Small intestine (tissue), 7 donors: ENCODE results near the gene DGKH. TPM values are rescaled to one million over a fixed set of nuclear protein-coding genes. Genes with fewer than 3 reads are reported as not detected.

ENCODE experiments used
- DNase-seq, 2 donors: peaks; one replicate each; pipeline versions ENCODE4 v3.0.0 to v3.0.0-alpha.2; 2013
- FAIRE-seq: peaks from 2 replicates; lab custom pipeline; 2012; peaks lifted over from hg19 to GRCh38; lab: Jason Lieb, UNC
- H3K27ac ChIP-seq, 3 donors: one replicate each; pipeline ENCODE4 v1.5.1; 2013; ENCODE audit warnings: low read length in 2 of 3, mild to moderate bottlenecking in 2 of 3, control low read depth in 1 of 3, inconsistent platforms in 1 of 3, low read depth in 1 of 3, moderate library complexity in 1 of 3
- H3K27me3 ChIP-seq, 3 donors: one replicate each; pipeline ENCODE4 v1.6.1; 2013; ENCODE audit warnings: low read length in 3 of 3, inconsistent platforms in 1 of 3; ENCODE audit not compliant: control insufficient read depth in 3 of 3, insufficient read depth in 3 of 3
- H3K36me3 ChIP-seq, 3 donors: one replicate each; pipeline ENCODE4 v1.6.1; 2013; ENCODE audit warnings: low read length in 3 of 3, inconsistent platforms in 1 of 3, low read depth in 1 of 3, mild to moderate bottlenecking in 1 of 3, moderate library complexity in 1 of 3; ENCODE audit not compliant: control insufficient read depth in 3 of 3, insufficient read depth in 2 of 3
- H3K4me1 ChIP-seq, 3 donors: one replicate each; pipeline ENCODE4 v1.6.1; 2013; ENCODE audit warnings: low read length in 2 of 3, inconsistent platforms in 1 of 3, low read depth in 1 of 3, mild to moderate bottlenecking in 1 of 3, moderate library complexity in 1 of 3; ENCODE audit not compliant: control insufficient read depth in 3 of 3, insufficient read depth in 2 of 3
- H3K4me3 ChIP-seq, 3 donors: one replicate each; pipeline ENCODE4 v1.5.1; 2013; ENCODE audit warnings: low read length in 3 of 3, control low read depth in 1 of 3, inconsistent platforms in 1 of 3, low read depth in 1 of 3, mild to moderate bottlenecking in 1 of 3, moderate library complexity in 1 of 3
- H3K9me3 ChIP-seq, 2 donors: one replicate each; pipeline ENCODE4 v1.6.1; 2013; ENCODE audit warnings: low read depth in 1 of 2, low read length in 1 of 2; ENCODE audit not compliant: control insufficient read depth in 2 of 2, insufficient read depth in 1 of 2
- WGBS, 3 donors: extraction: QIAGEN DNeasy Blood & Tissue Kit; methylation state at CpG; one replicate each; pipeline ENCODE4 v1.1.7; 2013; 5-methylcytosine and 5-hydroxymethylcytosine counted together
- polyA plus RNA-seq, 4 donors: library from polyadenylated mRNA; stranded (reverse) in 3 of 4; unstranded in 1 of 4; fragments of 200-250 nt in 3 of 4; fragments of 120-200 nt in 1 of 4; gene quantifications; one replicate each; pipeline versions ENCODE4 v1.2.1 to v1.2.3, GENCODE V29; 2013
- donor health status: healthy with polysubstance abuse.
- donor health status: control.
- donor health status: control.
- donor health status: Bipolar disorder and iron deficiency.
- donor health status: healthy.

The DGKH gene
- polyA plus RNA-seq, 4 donors: 0.45 to 4.5 (median 2.0) TPM

DNA sequence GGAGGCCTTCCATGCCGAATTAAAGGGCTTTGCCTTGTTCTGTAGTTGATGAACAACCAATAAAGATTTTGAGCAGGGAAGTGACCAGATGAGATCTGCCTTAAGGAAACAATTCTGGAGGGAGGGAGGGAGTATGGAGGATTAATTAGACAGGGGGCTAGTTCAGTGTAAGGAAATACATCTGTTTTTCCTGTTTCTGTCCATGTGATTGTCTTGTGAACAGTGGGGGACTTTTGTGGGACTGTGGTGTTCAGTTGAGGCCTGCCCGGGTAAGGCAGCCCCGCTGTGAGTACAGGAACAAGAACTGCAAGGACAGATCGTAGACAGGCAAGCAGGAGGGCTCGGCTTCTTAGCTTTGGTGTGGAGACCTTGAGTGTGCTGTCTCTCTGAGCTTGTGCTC lies 59.0 kb downstream of the DGKH start:
- DNase-seq (no peak), FAIRE-seq (no peak)
- Histone ChIP-seq H3K27ac (no peak overlapping the region), H3K27me3 (no peaks in the 10 kb centered on the region), H3K4me3 (no peak overlapping the region), H3K36me3 (peaks cover 0 to 3% (median 0%) of the 10 kb centered on the region in 3 donors), H3K4me1 (no peaks in the 10 kb centered on the region), H3K9me3 (peaks cover 0 to 3% of the 10 kb centered on the region in 2 donors)
- WGBS, 3 donors: 89 to 91% (median 90%) methylated on average over 5 of the region's 5 CpGs

DNA sequence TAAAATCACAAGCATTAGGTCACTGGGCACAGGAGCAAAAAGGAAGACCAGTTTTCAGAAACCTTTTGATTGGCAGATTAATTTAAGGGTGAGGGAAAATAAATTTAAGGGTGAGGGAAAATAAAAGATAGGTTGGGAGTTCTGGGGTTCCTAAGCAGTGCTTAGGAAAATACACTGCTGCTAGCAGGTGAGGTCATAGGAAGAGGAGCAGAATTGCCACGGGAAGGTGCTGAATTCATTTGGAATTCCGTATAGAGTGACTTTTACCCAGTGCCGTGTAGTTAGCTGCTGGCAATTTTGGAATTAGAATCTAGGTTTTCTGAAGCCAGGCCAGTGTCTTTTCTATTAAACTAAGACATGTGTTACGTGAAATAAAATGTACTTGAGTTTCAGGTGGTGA lies 59.8 kb downstream of the DGKH start:
- FAIRE-seq (no peak), DNase-seq (no peak)
- Histone ChIP-seq H3K27ac (no peak overlapping the region), H3K27me3 (no peaks in the 10 kb centered on the region), H3K36me3 (peaks cover 0 to 3% (median 0%) of the 10 kb centered on the region in 3 donors), H3K9me3 (peaks cover 0 to 3% of the 10 kb centered on the region in 2 donors), H3K4me1 (no peaks in the 10 kb centered on the region), H3K4me3 (no peak overlapping the region)
- WGBS, 3 donors: 90 to 95% (median 93%) methylated on average over 4 of the region's 4 CpGs

DNA sequence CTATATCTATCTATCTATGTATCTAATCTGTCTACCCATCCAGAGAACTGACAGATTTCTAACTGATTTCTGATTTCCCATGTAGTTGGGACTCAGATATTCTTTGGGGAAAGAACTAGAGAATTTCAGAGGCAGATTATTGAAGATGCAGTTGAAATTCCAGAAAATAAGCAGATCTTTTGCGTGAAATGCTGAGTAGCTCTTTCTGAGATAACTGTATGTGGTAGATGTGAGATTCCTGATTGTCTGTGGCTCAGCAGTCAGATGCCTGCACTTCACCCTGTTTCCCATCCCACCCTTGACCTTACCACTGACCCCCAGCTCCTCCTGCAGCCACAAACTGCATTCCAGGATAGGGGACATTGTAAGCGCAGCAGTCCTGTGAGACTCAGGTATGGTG lies 61.5 kb downstream of the DGKH start:
- WGBS, 3 donors: 96 to 100% (median 98%) methylated on average over 2 of the region's 2 CpGs
- FAIRE-seq: no peak

DNA sequence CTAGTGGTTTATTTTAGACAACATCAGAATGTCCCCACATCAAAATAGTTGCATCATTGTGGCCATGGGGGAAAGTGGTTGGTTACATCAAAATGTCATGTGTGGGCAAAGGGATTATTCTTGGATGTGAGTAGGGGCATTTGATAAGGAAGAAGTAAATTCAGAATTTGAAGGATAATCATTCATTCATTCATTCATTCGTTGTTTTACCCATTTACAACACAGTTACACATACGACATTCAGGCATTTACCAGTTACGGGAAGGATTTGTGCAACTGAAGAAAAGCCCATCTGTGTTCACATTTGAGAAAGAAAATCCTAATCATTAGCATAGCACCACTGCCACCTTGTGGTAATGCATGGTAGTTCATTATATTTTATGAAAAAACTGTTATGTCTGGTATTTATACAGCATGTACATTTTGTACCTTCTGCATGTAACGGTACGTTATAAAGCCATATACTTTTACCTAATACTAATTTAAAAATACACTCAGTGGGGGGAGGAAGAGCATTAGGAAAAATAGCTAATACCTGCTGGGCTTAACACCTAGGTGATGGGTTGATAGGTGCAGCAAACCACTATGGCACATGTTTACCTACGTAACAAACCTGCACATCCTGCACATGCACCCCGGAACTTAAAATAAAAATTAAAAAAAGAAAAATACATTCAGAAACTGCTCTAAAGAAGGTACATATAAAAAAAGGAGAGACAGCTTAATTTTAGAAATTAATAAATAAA lies 62.1 kb downstream of the DGKH start:
- 17 to 21% (median 18%) methylated on average over 7 of the region's 7 CpGs for WGBS, 3 donors
- Histone ChIP-seq H3K27ac (no peak overlapping the region), H3K4me1 (no peaks in the 10 kb centered on the region), H3K9me3 (no peaks in the 10 kb centered on the region), H3K27me3 (no peaks in the 10 kb centered on the region), H3K36me3 (peaks cover 0 to 3% (median 0%) of the 10 kb centered on the region in 3 donors), H3K4me3 (no peak overlapping the region)
- DNase-seq (peak; percentile 71 to 81), FAIRE-seq (no peak)

More for the DNA sequence above, 61.5 kb downstream of the DGKH start:
- Histone ChIP-seq H3K36me3 (peaks cover 0 to 3% (median 0%) of the 10 kb centered on the region in 3 donors), H3K9me3 (no peaks in the 10 kb centered on the region), H3K27me3 (no peaks in the 10 kb centered on the region), H3K27ac (no peak overlapping the region), H3K4me1 (no peaks in the 10 kb centered on the region), H3K4me3 (no peak overlapping the region)
- no peak for DNase-seq

DNA sequence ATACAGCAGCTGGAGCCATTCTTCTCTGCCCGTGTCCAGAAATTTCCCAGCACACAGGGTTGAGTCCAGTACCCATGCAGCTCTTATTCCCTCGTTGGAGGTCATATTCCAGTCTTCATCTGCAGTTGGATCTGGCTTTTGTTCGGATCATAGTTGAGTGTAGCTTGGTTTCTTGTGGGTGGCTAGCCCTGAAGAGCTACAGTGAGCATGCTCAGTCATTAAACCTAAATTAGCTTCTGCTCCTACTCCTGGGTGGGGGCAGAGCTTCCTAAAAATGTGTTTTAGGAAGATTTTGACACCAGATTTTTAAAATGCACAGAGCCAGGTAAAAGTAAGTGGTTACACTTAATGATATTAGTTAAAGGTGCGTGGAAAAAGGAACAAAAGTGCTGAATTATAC lies 64.4 kb downstream of the DGKH start:
- Histone ChIP-seq H3K4me3 (no peak overlapping the region), H3K36me3 (peaks cover 0 to 3% (median 0%) of the 10 kb centered on the region in 3 donors), H3K27me3 (no peaks in the 10 kb centered on the region), H3K27ac (no peak overlapping the region), H3K4me1 (peaks cover 0 to 3% (median 0%) of the 10 kb centered on the region in 3 donors), H3K9me3 (no peaks in the 10 kb centered on the region)
- FAIRE-seq (no peak), DNase-seq (no peak)
- 59 to 63% (median 60%) methylated on average over 4 of the region's 4 CpGs for WGBS, 3 donors

DNA sequence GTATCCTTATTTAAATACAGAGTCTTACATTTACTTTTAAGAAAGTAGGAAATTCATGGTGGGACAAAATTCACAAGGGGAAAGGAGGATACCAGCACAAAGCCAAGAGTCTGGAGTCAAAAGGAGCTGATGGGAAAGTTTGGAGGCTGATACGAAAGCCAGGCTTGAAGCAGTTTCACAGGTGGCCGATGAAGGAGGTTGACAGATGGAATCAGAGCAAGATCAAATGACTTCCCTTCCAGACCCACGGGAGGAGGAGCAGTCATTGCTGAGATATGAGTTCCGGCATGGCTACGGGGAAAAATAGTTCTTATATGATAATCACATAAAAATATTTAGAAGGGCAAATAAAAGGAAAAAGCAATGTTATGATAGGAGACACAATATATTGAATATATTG lies 65.0 kb downstream of the DGKH start:
- 74 to 83% (median 82%) methylated on average over 5 of the region's 5 CpGs for WGBS, 3 donors
- FAIRE-seq: no peak
- no peak for DNase-seq

DNA sequence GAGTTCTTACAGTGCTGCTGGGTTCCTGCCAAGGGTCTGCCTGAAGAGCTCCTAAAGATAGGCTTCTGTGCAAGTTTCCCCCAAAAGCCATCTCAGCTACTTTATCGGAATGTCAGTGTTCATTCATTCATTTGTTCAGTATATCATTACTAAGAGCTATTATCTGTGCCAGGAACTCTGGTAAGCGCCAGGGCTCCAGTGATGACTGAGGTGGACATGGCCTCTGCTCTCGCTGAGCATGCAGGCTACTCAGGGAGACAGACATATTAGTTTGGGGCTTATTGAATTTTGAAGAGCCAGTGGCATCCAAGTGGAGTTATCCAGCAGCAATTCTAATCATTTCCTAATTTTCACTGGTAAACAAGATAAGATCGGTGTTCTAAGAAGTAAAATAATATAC lies 65.8 kb downstream of the DGKH start:
- no peak for DNase-seq
- Histone ChIP-seq H3K27me3 (no peaks in the 10 kb centered on the region), H3K27ac (no peak overlapping the region), H3K9me3 (no peaks in the 10 kb centered on the region), H3K36me3 (peaks cover 0 to 3% (median 0%) of the 10 kb centered on the region in 3 donors), H3K4me1 (peaks cover 0 to 3% (median 1%) of the 10 kb centered on the region in 3 donors), H3K4me3 (no peak overlapping the region)
- WGBS, 3 donors: 68 to 77% (median 72%) methylated on average over 4 of the region's 4 CpGs
- FAIRE-seq: no peak

More for the DNA sequence above, 65.0 kb downstream of the DGKH start:
- Histone ChIP-seq H3K36me3 (peaks cover 0 to 3% (median 0%) of the 10 kb centered on the region in 3 donors), H3K27me3 (no peaks in the 10 kb centered on the region), H3K4me1 (peaks cover 0 to 3% (median 0%) of the 10 kb centered on the region in 3 donors), H3K9me3 (no peaks in the 10 kb centered on the region), H3K27ac (no peak overlapping the region), H3K4me3 (no peak overlapping the region)

DNA sequence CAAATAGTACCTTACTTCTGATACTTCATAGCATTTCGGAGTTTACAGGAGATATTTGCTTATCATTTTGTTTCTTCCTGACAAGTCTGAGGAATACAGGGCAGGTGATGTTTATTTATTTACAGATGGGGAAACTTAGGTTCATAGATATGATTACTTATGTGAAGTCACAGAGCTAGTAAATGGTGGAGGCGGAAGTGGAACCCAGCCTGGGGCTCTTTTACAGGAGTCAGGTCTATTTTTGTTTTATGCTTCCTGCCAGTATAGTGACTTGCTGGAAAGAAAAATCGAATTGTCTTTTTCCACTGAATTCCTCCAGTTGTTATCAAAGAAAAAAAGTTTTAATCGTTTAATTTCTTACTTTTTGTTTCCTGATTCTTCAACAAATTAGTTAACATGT lies 66.5 kb downstream of the DGKH start:
- 73 to 83% (median 81%) methylated on average over 4 of the region's 4 CpGs for WGBS, 3 donors
- Histone ChIP-seq H3K36me3 (peaks cover 0 to 3% (median 0%) of the 10 kb centered on the region in 3 donors), H3K27me3 (no peaks in the 10 kb centered on the region), H3K27ac (no peak overlapping the region), H3K9me3 (no peaks in the 10 kb centered on the region), H3K4me1 (peaks cover 0 to 3% (median 2%) of the 10 kb centered on the region in 3 donors), H3K4me3 (no peak overlapping the region)
- no peak for DNase-seq
- no peak for FAIRE-seq
